GM23338 (cell line): Measurements from ENCODE around the gene TCN1. TPM values are rescaled to one million over a fixed set of nuclear protein-coding genes. Genes with fewer than 3 reads are reported as not detected.

Experiments
- ATAC-seq: fragments of 200-7000 bp; cut with Tn5 transposase; 3 replicates; pipeline ENCODE4 v1.9.1; 2020
- DNase-seq: peaks from one replicate; pipeline ENCODE4 v3.0.0-alpha.2; 2015; ENCODE audit warnings: low spot score
- H2AFZ ChIP-seq: fragments of 200-600 bp; sonication (generic); 2 replicates; pipeline ENCODE4 v1.8.0; 2016; ENCODE audit warnings: antibody characterized with exemption, mild to moderate bottlenecking, moderate library complexity
- H3F3A ChIP-seq: fragments of 200-600 bp; sonication (generic); replicated peaks from 2 replicates; pipeline ENCODE4 v1.8.0; 2017; ENCODE audit warnings: antibody characterized with exemption, mixed run types, low read depth
- H3K27ac ChIP-seq: fragments of 200-600 bp; sonication (generic); 2 replicates; pipeline ENCODE4 v1.6.1; 2016; ENCODE audit warnings: low read depth
- H3K27me3 ChIP-seq: fragments of 200-600 bp; sonication (generic); 2 replicates; pipeline ENCODE4 v1.8.0; 2016; ENCODE audit warnings: mild to moderate bottlenecking, mixed run types, moderate library complexity; ENCODE audit not compliant: insufficient read depth
- H3K36me3 ChIP-seq: fragments of 200-600 bp; sonication (generic); 2 replicates; pipeline ENCODE4 v1.8.0; 2016; ENCODE audit warnings: mild to moderate bottlenecking; ENCODE audit not compliant: insufficient read depth
- H3K4me1 ChIP-seq: fragments of 200-600 bp; sonication (generic); 2 replicates; pipeline ENCODE4 v1.8.0; 2016; ENCODE audit warnings: mild to moderate bottlenecking, moderate library complexity; ENCODE audit not compliant: insufficient read depth
- H3K4me2 ChIP-seq: fragments of 200-600 bp; sonication (generic); 2 replicates; pipeline ENCODE4 v1.7.1; 2017; ENCODE audit warnings: mixed run types
- H3K4me3 ChIP-seq: fragments of 200-600 bp; sonication (generic); 2 replicates; pipeline ENCODE4 v1.6.1; 2016; ENCODE audit warnings: mixed run types
- H3K79me2 ChIP-seq: fragments of 200-600 bp; sonication (generic); replicated peaks from 2 replicates; pipeline ENCODE4 v1.8.0; 2017; ENCODE audit warnings: mild to moderate bottlenecking; ENCODE audit not compliant: insufficient read depth
- H3K9me2 ChIP-seq: fragments of 200-600 bp; sonication (generic); 2 replicates; pipeline ENCODE4 v1.8.0; 2017; ENCODE audit not compliant: insufficient read depth
- H4K20me1 ChIP-seq: fragments of 200-600 bp; sonication (generic); replicated peaks from 2 replicates; pipeline ENCODE4 v1.8.0; 2017; ENCODE audit warnings: mild to moderate bottlenecking; ENCODE audit not compliant: insufficient read depth
- H3K27ac Mint-ChIP-seq: 2 replicates; pipeline ENCODE4 v1.8.0; 2020; ENCODE audit warnings: inconsistent platforms, mild to moderate bottlenecking, moderate library complexity, mixed read lengths
- H3K27me3 Mint-ChIP-seq: 3 replicates; pipeline ENCODE4 v1.8.0; 2022; ENCODE audit warnings: low read depth, mild to moderate bottlenecking, moderate library complexity, mixed read lengths, inconsistent platforms; ENCODE audit not compliant: insufficient read depth, poor library complexity
- H3K36me3 Mint-ChIP-seq: 3 replicates; pipeline ENCODE4 v1.8.0; 2021; ENCODE audit warnings: low read depth, mild to moderate bottlenecking, inconsistent platforms, moderate library complexity, mixed read lengths
- H3K4me1 Mint-ChIP-seq: 3 replicates; pipeline ENCODE4 v1.8.0; 2020; ENCODE audit warnings: mild to moderate bottlenecking, inconsistent platforms, mixed read lengths
- H3K4me3 Mint-ChIP-seq: 3 replicates; pipeline ENCODE4 v1.8.0; 2021; ENCODE audit warnings: moderate library complexity, mild to moderate bottlenecking, inconsistent platforms, mixed read lengths
- H3K9me3 Mint-ChIP-seq: 3 replicates; pipeline ENCODE4 v1.8.0; 2020; ENCODE audit warnings: moderate library complexity, mild to moderate bottlenecking, inconsistent platforms, mixed read lengths
- CREB1 ChIP-seq: fragments of 250-450 bp; sonication (Bioruptor Pico); IDR thresholded peaks from 2 replicates; pipeline ENCODE4 v1.5.0; 2020; ENCODE audit warnings: low read depth, mild to moderate bottlenecking, moderate library complexity
- EZH2 ChIP-seq: fragments of 200-600 bp; sonication (generic); IDR thresholded peaks from one replicate; pipeline ENCODE4 v1.8.0; 2017; ENCODE audit warnings: antibody characterized with exemption, mild to moderate bottlenecking, low read depth; ENCODE audit not compliant: unreplicated experiment
- EZH2phosphoT487 ChIP-seq: fragments of 200-600 bp; sonication (generic); IDR thresholded peaks from one replicate; pipeline ENCODE4 v1.8.1; 2018; ENCODE audit warnings: antibody characterized with exemption; ENCODE audit not compliant: unreplicated experiment
- JUNB ChIP-seq: IDR thresholded peaks from one replicate; pipeline ENCODE4 v1.6.1; 2016; ENCODE audit warnings: antibody characterized with exemption; ENCODE audit not compliant: unreplicated experiment
- NANOG ChIP-seq: IDR thresholded peaks from 2 replicates; pipeline ENCODE4 v1.6.1; 2016; ENCODE audit warnings: antibody characterized with exemption, borderline replicate concordance
- POLR2AphosphoS5 ChIP-seq: IDR thresholded peaks from 2 replicates; pipeline ENCODE4 v1.6.1; 2016; ENCODE audit warnings: antibody characterized with exemption, low read depth
- STAT1 ChIP-seq: IDR thresholded peaks from one replicate; pipeline ENCODE4 v1.6.1; 2016; ENCODE audit warnings: antibody characterized with exemption; ENCODE audit not compliant: unreplicated experiment
- ZNF331 ChIP-seq: fragments of 250-450 bp; sonication (Bioruptor Pico); IDR thresholded peaks from 2 replicates; pipeline ENCODE4 v1.5.0; 2020; ENCODE audit warnings: low read depth, mild to moderate bottlenecking, moderate library complexity
- polyA plus RNA-seq: library from polyadenylated mRNA; unstranded; fragments of >200 nt; fragmentation: Nextera tagmentation; extraction: Ambion mirVana; gene quantifications from 2 replicates; pipeline ENCODE4 v1.2.1, GENCODE V29; 2016
- total RNA-seq: library from RNA; depleted of rRNA; stranded (reverse); fragments of >200 nt; shearing (Covaris generic); gene quantifications from 2 replicates; pipeline ENCODE4 v1.2.3, GENCODE V29; 2014
- TF ChIP-seq, protein P1 (sequence below): IDR thresholded peaks from one replicate; pipeline ENCODE4 v1.6.1; 2018; ENCODE audit warnings: antibody characterized with exemption; ENCODE audit not compliant: unreplicated experiment
- TF ChIP-seq, protein P2 (sequence below): fragments of 250-450 bp; sonication (Bioruptor Pico); IDR thresholded peaks from 2 replicates; pipeline ENCODE4 v1.5.0; 2020; ENCODE audit warnings: mild to moderate bottlenecking, moderate library complexity
- TF ChIP-seq, protein P3 (sequence below), 2 experiments: fragments of 200-600 bp in 1 of 2; sonication (generic) in 1 of 2; conservative IDR thresholded peaks; 2 replicates each; pipeline versions ENCODE4 v1.5.1 to v1.6.1; 2016 to 2017; ENCODE audit warnings: antibody characterized with exemption in 2 of 2, low read depth in 2 of 2, mild to moderate bottlenecking in 2 of 2, moderate library complexity in 1 of 2

TCN1 gene
- total and polyA plus RNA-seq, 2 experiments from 2014 or later = not detected

DNA sequence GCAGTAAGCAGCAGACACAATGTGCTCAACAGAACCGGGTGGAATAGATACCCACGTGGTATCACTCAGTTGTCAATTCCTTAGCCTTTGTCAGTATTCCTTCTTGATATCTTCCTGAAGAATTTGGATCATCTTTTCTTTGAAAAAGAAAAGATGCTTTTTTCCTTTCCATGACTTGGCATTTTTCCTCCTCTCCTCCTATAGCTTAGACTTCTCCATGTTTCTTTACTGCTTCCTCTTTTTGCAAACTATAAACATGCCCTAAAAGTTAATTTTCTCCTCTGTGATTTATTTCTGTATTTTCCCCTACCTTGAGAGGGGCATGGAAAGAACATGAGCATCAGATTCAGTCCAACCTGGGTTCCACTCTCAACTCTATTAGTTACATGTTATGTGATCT is 32.7 kb downstream of the TCN1 start:
- no peak overlapping the region for H3K27ac ChIP-seq
- H3K4me1 ChIP-seq = no peaks in the 10 kb centered on the region
- H3F3A ChIP-seq = no peaks in the 10 kb centered on the region
- no peaks in the 10 kb centered on the region for H3K27me3 ChIP-seq
- no peaks in the 10 kb centered on the region for H3K79me2 ChIP-seq
- Mint-ChIP-seq H3K4me3 (no peak overlapping the region), H3K9me3 (no peaks in the 10 kb centered on the region), H3K4me1 (no peaks in the 10 kb centered on the region), H3K27me3 (peaks cover 1% of the 10 kb centered on the region), H3K36me3 (no peaks in the 10 kb centered on the region), H3K27ac (no peak overlapping the region; the same call in 1 of the 2 replicates)
- no peaks in the 10 kb centered on the region for H3K36me3 ChIP-seq
- H4K20me1 ChIP-seq = no peaks in the 10 kb centered on the region
- peaks cover 11% of the 10 kb centered on the region; the same call in 1 of the 2 replicates for H3K9me2 ChIP-seq
- H3K4me2 ChIP-seq = no peak overlapping the region
- ATAC-seq (no peak), DNase-seq (no peak)
- H3K4me3 ChIP-seq = no peak overlapping the region
- TF ChIP-seq ZNF331 (CRISPR knock-in tag) = no peak
- no peak for TF ChIP-seq EZH2
- no peak for TF ChIP-seq NANOG
- no peak overlapping the region for H2AFZ ChIP-seq

DNA sequence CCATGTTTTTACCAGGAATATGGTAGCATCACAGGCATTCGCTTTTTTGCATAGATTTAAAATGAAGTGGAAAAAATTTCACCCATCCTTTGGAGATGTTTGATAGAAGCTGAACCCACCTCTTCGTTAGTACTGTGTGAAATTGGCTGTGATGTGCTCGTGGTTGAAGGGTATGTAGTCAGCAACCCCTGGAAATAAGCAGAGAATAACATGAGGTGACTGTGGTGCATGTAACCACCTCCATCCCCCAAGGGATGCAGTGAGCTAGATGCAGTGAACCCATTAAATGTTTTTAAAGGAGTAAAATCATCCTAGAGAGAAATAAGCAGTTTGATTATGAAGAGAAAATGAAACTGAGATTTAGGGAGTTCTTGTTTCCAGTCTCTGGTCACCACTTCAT is 36.9 kb downstream of the TCN1 start:
- Mint-ChIP-seq H3K27ac (no peak overlapping the region), H3K27me3 (peaks cover 1% of the 10 kb centered on the region), H3K4me1 (no peaks in the 10 kb centered on the region), H3K36me3 (no peaks in the 10 kb centered on the region), H3K4me3 (no peak overlapping the region), H3K9me3 (no peaks in the 10 kb centered on the region)
- DNase-seq = no peak
- Histone ChIP-seq H3K4me2 (no peak overlapping the region), H3K79me2 (no peaks in the 10 kb centered on the region), H3K36me3 (no peaks in the 10 kb centered on the region), H3K27me3 (no peaks in the 10 kb centered on the region), H3K27ac (no peak overlapping the region), H2AFZ (no peak overlapping the region; the same call in 1 of the 2 replicates), H3F3A (no peaks in the 10 kb centered on the region), H3K4me1 (no peaks in the 10 kb centered on the region), H3K9me2 (no peaks in the 10 kb centered on the region), H3K4me3 (no peak overlapping the region), H4K20me1 (no peaks in the 10 kb centered on the region)
- TF ChIP-seq JUNB = no peak
- TF ChIP-seq EZH2 = no peak
- no peak for TF ChIP-seq POLR2AphosphoS5
- TF ChIP-seq, protein P1, sequence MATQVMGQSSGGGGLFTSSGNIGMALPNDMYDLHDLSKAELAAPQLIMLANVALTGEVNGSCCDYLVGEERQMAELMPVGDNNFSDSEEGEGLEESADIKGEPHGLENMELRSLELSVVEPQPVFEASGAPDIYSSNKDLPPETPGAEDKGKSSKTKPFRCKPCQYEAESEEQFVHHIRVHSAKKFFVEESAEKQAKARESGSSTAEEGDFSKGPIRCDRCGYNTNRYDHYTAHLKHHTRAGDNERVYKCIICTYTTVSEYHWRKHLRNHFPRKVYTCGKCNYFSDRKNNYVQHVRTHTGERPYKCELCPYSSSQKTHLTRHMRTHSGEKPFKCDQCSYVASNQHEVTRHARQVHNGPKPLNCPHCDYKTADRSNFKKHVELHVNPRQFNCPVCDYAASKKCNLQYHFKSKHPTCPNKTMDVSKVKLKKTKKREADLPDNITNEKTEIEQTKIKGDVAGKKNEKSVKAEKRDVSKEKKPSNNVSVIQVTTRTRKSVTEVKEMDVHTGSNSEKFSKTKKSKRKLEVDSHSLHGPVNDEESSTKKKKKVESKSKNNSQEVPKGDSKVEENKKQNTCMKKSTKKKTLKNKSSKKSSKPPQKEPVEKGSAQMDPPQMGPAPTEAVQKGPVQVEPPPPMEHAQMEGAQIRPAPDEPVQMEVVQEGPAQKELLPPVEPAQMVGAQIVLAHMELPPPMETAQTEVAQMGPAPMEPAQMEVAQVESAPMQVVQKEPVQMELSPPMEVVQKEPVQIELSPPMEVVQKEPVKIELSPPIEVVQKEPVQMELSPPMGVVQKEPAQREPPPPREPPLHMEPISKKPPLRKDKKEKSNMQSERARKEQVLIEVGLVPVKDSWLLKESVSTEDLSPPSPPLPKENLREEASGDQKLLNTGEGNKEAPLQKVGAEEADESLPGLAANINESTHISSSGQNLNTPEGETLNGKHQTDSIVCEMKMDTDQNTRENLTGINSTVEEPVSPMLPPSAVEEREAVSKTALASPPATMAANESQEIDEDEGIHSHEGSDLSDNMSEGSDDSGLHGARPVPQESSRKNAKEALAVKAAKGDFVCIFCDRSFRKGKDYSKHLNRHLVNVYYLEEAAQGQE = no peak
- TF ChIP-seq NANOG = no peak
- TF ChIP-seq, protein P2, sequence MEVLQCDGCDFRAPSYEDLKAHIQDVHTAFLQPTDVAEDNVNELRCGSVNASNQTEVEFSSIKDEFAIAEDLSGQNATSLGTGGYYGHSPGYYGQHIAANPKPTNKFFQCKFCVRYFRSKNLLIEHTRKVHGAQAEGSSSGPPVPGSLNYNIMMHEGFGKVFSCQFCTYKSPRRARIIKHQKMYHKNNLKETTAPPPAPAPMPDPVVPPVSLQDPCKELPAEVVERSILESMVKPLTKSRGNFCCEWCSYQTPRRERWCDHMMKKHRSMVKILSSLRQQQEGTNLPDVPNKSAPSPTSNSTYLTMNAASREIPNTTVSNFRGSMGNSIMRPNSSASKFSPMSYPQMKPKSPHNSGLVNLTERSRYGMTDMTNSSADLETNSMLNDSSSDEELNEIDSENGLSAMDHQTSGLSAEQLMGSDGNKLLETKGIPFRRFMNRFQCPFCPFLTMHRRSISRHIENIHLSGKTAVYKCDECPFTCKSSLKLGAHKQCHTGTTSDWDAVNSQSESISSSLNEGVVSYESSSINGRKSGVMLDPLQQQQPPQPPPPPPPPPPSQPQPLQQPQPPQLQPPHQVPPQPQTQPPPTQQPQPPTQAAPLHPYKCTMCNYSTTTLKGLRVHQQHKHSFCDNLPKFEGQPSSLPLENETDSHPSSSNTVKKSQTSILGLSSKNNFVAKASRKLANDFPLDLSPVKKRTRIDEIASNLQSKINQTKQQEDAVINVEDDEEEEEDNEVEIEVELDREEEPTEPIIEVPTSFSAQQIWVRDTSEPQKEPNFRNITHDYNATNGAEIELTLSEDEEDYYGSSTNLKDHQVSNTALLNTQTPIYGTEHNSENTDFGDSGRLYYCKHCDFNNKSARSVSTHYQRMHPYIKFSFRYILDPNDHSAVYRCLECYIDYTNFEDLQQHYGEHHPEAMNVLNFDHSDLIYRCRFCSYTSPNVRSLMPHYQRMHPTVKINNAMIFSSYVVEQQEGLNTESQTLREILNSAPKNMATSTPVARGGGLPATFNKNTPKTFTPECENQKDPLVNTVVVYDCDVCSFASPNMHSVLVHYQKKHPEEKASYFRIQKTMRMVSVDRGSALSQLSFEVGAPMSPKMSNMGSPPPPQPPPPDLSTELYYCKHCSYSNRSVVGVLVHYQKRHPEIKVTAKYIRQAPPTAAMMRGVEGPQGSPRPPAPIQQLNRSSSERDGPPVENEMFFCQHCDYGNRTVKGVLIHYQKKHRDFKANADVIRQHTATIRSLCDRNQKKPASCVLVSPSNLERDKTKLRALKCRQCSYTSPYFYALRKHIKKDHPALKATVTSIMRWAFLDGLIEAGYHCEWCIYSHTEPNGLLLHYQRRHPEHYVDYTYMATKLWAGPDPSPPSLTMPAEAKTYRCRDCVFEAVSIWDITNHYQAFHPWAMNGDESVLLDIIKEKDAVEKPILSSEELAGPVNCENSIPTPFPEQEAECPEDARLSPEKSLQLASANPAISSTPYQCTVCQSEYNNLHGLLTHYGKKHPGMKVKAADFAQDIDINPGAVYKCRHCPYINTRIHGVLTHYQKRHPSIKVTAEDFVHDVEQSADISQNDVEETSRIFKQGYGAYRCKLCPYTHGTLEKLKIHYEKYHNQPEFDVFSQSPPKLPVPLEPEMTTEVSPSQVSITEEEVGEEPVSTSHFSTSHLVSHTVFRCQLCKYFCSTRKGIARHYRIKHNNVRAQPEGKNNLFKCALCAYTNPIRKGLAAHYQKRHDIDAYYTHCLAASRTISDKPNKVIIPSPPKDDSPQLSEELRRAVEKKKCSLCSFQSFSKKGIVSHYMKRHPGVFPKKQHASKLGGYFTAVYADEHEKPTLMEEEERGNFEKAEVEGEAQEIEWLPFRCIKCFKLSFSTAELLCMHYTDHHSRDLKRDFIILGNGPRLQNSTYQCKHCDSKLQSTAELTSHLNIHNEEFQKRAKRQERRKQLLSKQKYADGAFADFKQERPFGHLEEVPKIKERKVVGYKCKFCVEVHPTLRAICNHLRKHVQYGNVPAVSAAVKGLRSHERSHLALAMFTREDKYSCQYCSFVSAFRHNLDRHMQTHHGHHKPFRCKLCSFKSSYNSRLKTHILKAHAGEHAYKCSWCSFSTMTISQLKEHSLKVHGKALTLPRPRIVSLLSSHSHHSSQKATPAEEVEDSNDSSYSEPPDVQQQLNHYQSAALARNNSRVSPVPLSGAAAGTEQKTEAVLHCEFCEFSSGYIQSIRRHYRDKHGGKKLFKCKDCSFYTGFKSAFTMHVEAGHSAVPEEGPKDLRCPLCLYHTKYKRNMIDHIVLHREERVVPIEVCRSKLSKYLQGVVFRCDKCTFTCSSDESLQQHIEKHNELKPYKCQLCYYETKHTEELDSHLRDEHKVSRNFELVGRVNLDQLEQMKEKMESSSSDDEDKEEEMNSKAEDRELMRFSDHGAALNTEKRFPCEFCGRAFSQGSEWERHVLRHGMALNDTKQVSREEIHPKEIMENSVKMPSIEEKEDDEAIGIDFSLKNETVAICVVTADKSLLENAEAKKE (CRISPR knock-in tag) = no peak
- no peak for TF ChIP-seq CREB1 (CRISPR knock-in tag)
- TF ChIP-seq STAT1 = no peak
- TF ChIP-seq ZNF331 (CRISPR knock-in tag) = no peak
- TF ChIP-seq, protein P3, sequence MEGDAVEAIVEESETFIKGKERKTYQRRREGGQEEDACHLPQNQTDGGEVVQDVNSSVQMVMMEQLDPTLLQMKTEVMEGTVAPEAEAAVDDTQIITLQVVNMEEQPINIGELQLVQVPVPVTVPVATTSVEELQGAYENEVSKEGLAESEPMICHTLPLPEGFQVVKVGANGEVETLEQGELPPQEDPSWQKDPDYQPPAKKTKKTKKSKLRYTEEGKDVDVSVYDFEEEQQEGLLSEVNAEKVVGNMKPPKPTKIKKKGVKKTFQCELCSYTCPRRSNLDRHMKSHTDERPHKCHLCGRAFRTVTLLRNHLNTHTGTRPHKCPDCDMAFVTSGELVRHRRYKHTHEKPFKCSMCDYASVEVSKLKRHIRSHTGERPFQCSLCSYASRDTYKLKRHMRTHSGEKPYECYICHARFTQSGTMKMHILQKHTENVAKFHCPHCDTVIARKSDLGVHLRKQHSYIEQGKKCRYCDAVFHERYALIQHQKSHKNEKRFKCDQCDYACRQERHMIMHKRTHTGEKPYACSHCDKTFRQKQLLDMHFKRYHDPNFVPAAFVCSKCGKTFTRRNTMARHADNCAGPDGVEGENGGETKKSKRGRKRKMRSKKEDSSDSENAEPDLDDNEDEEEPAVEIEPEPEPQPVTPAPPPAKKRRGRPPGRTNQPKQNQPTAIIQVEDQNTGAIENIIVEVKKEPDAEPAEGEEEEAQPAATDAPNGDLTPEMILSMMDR (conservative IDR thresholded peaks at IDR 0.05; ENCODE audit: low read depth in 2 of 2) = no peak
- no peak for TF ChIP-seq EZH2phosphoT487
- ATAC-seq = no peak
